ENCODE measurements around the gene SSUH2. TPM values are rescaled to one million over a fixed set of nuclear protein-coding genes. Genes with fewer than 3 reads are reported as not detected.

The SSUH2 gene
- total and polyA plus RNA-seq, 2 of the 13 experiments (the other 11 are each of a cell fraction or from before 2014, with no cell fraction given) = 38.1 to 136 TPM

- TF ChIP-seq YY1 (IDR thresholded peaks at IDR 0.05; ENCODE audit: insufficient read depth, insufficient replicate concordance, low read depth, low read length) (no peak), CHD4 (IDR thresholded peaks at IDR 0.05; ENCODE audit: borderline replicate concordance, low read length) (peak; percentile 38; the same call in 1 of the 2 replicates), MAFG (CRISPR knock-in tag; IDR thresholded peaks at IDR 0.05) (no peak)
Observed at GRCh38 chr3:8652324-8652987, 7.9 kb upstream of the SSUH2 start (continued).

GRCh38 chr3:8651418-8652323 lies 7.1 kb upstream of the SSUH2 start:
- peak; percentile 95 for DNase-seq (ENCODE audit: low spot score)
- Histone ChIP-seq H3K4me1 (ENCODE audit: insufficient read depth, low read length) (peaks cover 100% of the 10 kb centered on the region), H3K36me3 (replicated peaks in 1 of 2; ENCODE audit: control insufficient read depth in 1 of 2, insufficient read depth in 2 of 2, low read length in 2 of 2) (peaks cover under 1 to 7% of the 10 kb centered on the region in 2 experiments; a peak in 4 of 5 replicates), H3K4me2 (ENCODE audit: low read depth, low read length) (peak overlapping the region; percentile 92), H3K4me3 (replicated peaks in 1 of 3; ENCODE audit: insufficient read depth in 1 of 3, low read depth in 2 of 3, low read length in 3 of 3) (peak overlapping the region; percentile 56 to 71 (median 58)), H4K20me1 (ENCODE audit: insufficient read depth, low read length) (no peaks in the 10 kb centered on the region), H3K27ac (ENCODE audit: extremely low read length, insufficient read depth, low read length) (peak overlapping the region; percentile 83), H3K79me2 (ENCODE audit: insufficient read depth, low read length) (peaks cover 44% of the 10 kb centered on the region), H3K9ac (ENCODE audit: insufficient read depth, low read depth, low read length) (peak overlapping the region; percentile 77), H3K27me3 (ENCODE audit: control insufficient read depth in 1 of 2, insufficient read depth in 2 of 2, low read length in 2 of 2) (no peaks in the 10 kb centered on the region), H3K9me3 (ENCODE audit: low read length) (no peaks in the 10 kb centered on the region), H2AFZ (ENCODE audit: low read length) (no peak overlapping the region)
- CTCF ChIA-PET (ENCODE audit: low intra/inter-chr PET ratio, low total read pairs) = interaction anchor here (0.8 kb wide), 1 partner anchor 208 kb away, joined by 3 read pairs; no protein-coding TSS in a partner anchor
- BruUV-seq (replicated peaks) = TSS peak; percentile 80
- intact Hi-C loops (cut with micrococcal nuclease; ENCODE audit: unreplicated experiment) = no loop called here
- ATAC-seq = peak; percentile 72
- FAIRE-seq = peak; percentile 95
- in situ Hi-C loops (cut with HindIII; ENCODE audit: extremely low pct_ligation_motif_present, low pct_unique_long_range_greater_than_20kb) = no loop called here
- POLR2A ChIA-PET = interaction anchor here (0.8 to 3.9 kb wide), 7 partner anchors 8 to 313 kb away, joined by 3 to 20 read pairs (median 4); partner anchors contain the start of gene LMCD1
- WGBS (ENCODE audit: low lambda C conversion rate) = 0% methylated on average over 12 of the region's 12 CpGs
- no peak for TF ChIP-seq ZBTB3 (CRISPR knock-in tag; IDR thresholded peaks at IDR 0.05; ENCODE audit: borderline replicate concordance, low read depth)
- TF ChIP-seq ZNF558 (CRISPR knock-in tag; IDR thresholded peaks at IDR 0.05; ENCODE audit: borderline replicate concordance) = no peak
- TF ChIP-seq ATF7-NPFF (CRISPR knock-in tag; IDR thresholded peaks at IDR 0.05; ENCODE audit: low read depth) = no peak; the same call in 1 of the 2 replicates
- no peak for TF ChIP-seq ZMAT5 (CRISPR knock-in tag; IDR thresholded peaks at IDR 0.05; ENCODE audit: borderline replicate concordance, low read depth)
- TF ChIP-seq GATA4 (IDR thresholded peaks at IDR 0.05; ENCODE audit: borderline replicate concordance, low read depth) = peak; percentile 72; the same call in 1 of the 2 replicates
- TF ChIP-seq FOSL2 (CRISPR knock-in tag; IDR thresholded peaks at IDR 0.05) = peak; percentile 93
- TF ChIP-seq ZNF883 (CRISPR knock-in tag; IDR thresholded peaks at IDR 0.05; ENCODE audit: not compliant biosample characterization) = peak; percentile 55
- no peak for TF ChIP-seq ZC3H4 (CRISPR knock-in tag; IDR thresholded peaks at IDR 0.05; ENCODE audit: borderline replicate concordance)
- no peak for TF ChIP-seq KLF13 (CRISPR knock-in tag; IDR thresholded peaks at IDR 0.05)
- TF ChIP-seq ZNF460 (CRISPR knock-in tag; IDR thresholded peaks at IDR 0.05; ENCODE audit: borderline replicate concordance) = no peak; the same call in 1 of the 2 replicates
- TF ChIP-seq SMARCE1 (IDR thresholded peaks at IDR 0.05; ENCODE audit: borderline replicate concordance) = no peak
- peak; percentile 47 for TF ChIP-seq SKI (IDR thresholded peaks at IDR 0.05; ENCODE audit: partially characterized antibody)
- no peak for TF ChIP-seq LCORL (IDR thresholded peaks at IDR 0.05)
- TF ChIP-seq LCORL (CRISPR knock-in tag; IDR thresholded peaks at IDR 0.05) = peak; percentile 83
- peak; percentile 48; the same call in 1 of the 2 replicates for TF ChIP-seq AHR (CRISPR knock-in tag; IDR thresholded peaks at IDR 0.05)
- TF ChIP-seq EED (CRISPR knock-in tag; IDR thresholded peaks at IDR 0.05) = no peak
- peak; percentile 50 for TF ChIP-seq XRCC5 (optimal IDR thresholded peaks at IDR 0.05; ENCODE audit: low read length)
- no peak for TF ChIP-seq ZBTB21 (CRISPR knock-in tag; IDR thresholded peaks at IDR 0.05)
- TF ChIP-seq ZFP1 (CRISPR knock-in tag; IDR thresholded peaks at IDR 0.05) = no peak
- TF ChIP-seq ZNF598 (CRISPR knock-in tag; IDR thresholded peaks at IDR 0.05; ENCODE audit: borderline replicate concordance) = no peak
- no peak for TF ChIP-seq ZNF256 (CRISPR knock-in tag; conservative IDR thresholded peaks at IDR 0.05)

Data from HepG2 (cell line).